HCT116 (cell line): ENCODE measurements around the gene EPHA2. TPM values are rescaled to one million over a fixed set of nuclear protein-coding genes. Genes with fewer than 3 reads are reported as not detected.
A peak's percentile ranks its signal among the peaks of the same experiment; 100 is the strongest.

Experiments
- ATAC-seq: fragments of 200-7000 bp; cut with Tn5 transposase; 2 replicates; pipeline ENCODE4 v1.9.1; 2020; ENCODE audit warnings: mild to moderate bottlenecking, moderate library complexity
- BruUV-seq: library from RNA; stranded (reverse); fragments of 400-500 nt; replicated peaks from 2 replicates; lab custom pipeline; 2021; lab: Mats Ljungman, UMichigan
- CTCF ChIA-PET: fragments of 300-600 bp; sonication (Branson Sonifier 250); formaldehyde crosslinking; loops from one replicate; lab custom pipeline; 2021; ENCODE audit warnings: antibody characterized with exemption; lab: Charles Lee
- POLR2A ChIA-PET: fragments of 300-600, 350-600 bp; sonication (Branson Sonifier 250); formaldehyde crosslinking; loops from one replicate; lab custom pipeline; 2021; ENCODE audit warnings: antibody characterized with exemption; lab: Charles Lee
- RAD21 ChIA-PET, 2 experiments: fragments of 300-600 bp; sonication (Branson Sonifier 250); formaldehyde crosslinking; loops; one replicate each; lab custom pipeline; 2023; ENCODE audit warnings: low total read pairs in 2 of 2; ENCODE audit not compliant: uncharacterized antibody in 2 of 2, unreplicated experiment in 2 of 2, low non-redundant PET in 1 of 2; lab: Charles Lee
- DNase-seq: peaks from one replicate; pipeline ENCODE4 v3.0.0-alpha.2; 2010; ENCODE audit warnings: low read depth, low spot score
- H2AFZ ChIP-seq: fragments of 200-600 bp; shearing (Covaris generic), sonication (generic); 2 replicates; pipeline ENCODE4 v1.6.1; 2017; ENCODE audit warnings: low read depth, mixed run types, mixed read lengths, antibody characterized with exemption, low read length; ENCODE audit not compliant: poor library complexity, severe bottlenecking
- H3K27ac ChIP-seq: 2 replicates; pipeline ENCODE4 v1.5.1; 2012; ENCODE audit warnings: low read depth, low read length
- H3K27me3 ChIP-seq: fragments of 200-600 bp; sonication (generic); 2 replicates; pipeline ENCODE4 v1.6.1; 2016; ENCODE audit warnings: mixed run types, low read length, mixed read lengths; ENCODE audit not compliant: insufficient read depth
- H3K36me3 ChIP-seq, 2 experiments: fragments of 200-500 bp in 1 of 2; fragments of 200-600 bp in 1 of 2; sonication (Bioruptor generic) in 1 of 2; sonication (generic) in 1 of 2; 2 replicates each; pipeline versions ENCODE4 v1.5.1 to v1.6.1; 2014 to 2016; ENCODE audit warnings: low read length in 2 of 2, inconsistent platforms in 1 of 2, mixed read lengths in 1 of 2, mixed run types in 1 of 2; ENCODE audit not compliant: insufficient read depth in 2 of 2, control insufficient read depth in 1 of 2
- H3K4me1 ChIP-seq, 2 experiments: fragments of 200-600 bp in 1 of 2; sonication (generic) in 1 of 2; 2 replicates each; pipeline versions ENCODE4 v1.5.1 to v1.6.1; 2012 to 2017; ENCODE audit warnings: low read length in 2 of 2, inconsistent platforms in 1 of 2, mild to moderate bottlenecking in 1 of 2, mixed read lengths in 1 of 2, mixed run types in 1 of 2, moderate library complexity in 1 of 2; ENCODE audit not compliant: insufficient read depth in 2 of 2, control insufficient read depth in 1 of 2
- H3K4me2 ChIP-seq: fragments of 200-600 bp; sonication (generic); 2 replicates; pipeline ENCODE4 v1.6.1; 2017; ENCODE audit warnings: mixed run types, low read length, mixed read lengths
- H3K4me3 ChIP-seq, 2 experiments: fragments of 200-600 bp in 1 of 2; sonication (generic) in 1 of 2; replicated peaks in 1 of 2; 2 replicates each; pipeline ENCODE4 v1.5.1; 2011 to 2016; ENCODE audit warnings: low read length in 2 of 2, control low read depth in 1 of 2, low read depth in 1 of 2, mild to moderate bottlenecking in 1 of 2, mixed read lengths in 1 of 2, mixed run types in 1 of 2
- H3K79me2 ChIP-seq: fragments of 200-600 bp; sonication (generic); 2 replicates; pipeline ENCODE4 v1.6.1; 2017; ENCODE audit warnings: mild to moderate bottlenecking, mixed run types, low read length, moderate library complexity, mixed read lengths; ENCODE audit not compliant: insufficient read depth
- H3K9ac ChIP-seq: fragments of 200-600 bp; sonication (generic); 2 replicates; pipeline ENCODE4 v1.6.1; 2016; ENCODE audit warnings: low read length, mixed read lengths
- H3K9me2 ChIP-seq: fragments of 200-600 bp; sonication (generic), shearing (Covaris generic); 2 replicates; pipeline ENCODE4 v1.6.1; 2017; ENCODE audit warnings: mixed run types, mild to moderate bottlenecking, moderate library complexity; ENCODE audit not compliant: insufficient read depth
- H3K9me3 ChIP-seq, 2 experiments: fragments of 200-500 bp in 1 of 2; fragments of 200-600 bp in 1 of 2; sonication (Bioruptor generic) in 1 of 2; sonication (generic) in 1 of 2; 2 replicates each; pipeline ENCODE4 v1.6.1; 2014 to 2017; ENCODE audit warnings: low read length in 2 of 2, mixed read lengths in 2 of 2, inconsistent platforms in 1 of 2, low read depth in 1 of 2, mild to moderate bottlenecking in 1 of 2, mixed run types in 1 of 2, moderate library complexity in 1 of 2; ENCODE audit not compliant: control insufficient read depth in 1 of 2, insufficient read depth in 1 of 2
- H4K20me1 ChIP-seq: fragments of 200-600 bp; sonication (generic), shearing (Covaris generic); 2 replicates; pipeline ENCODE4 v1.6.1; 2017; ENCODE audit warnings: mixed run types, mild to moderate bottlenecking, moderate library complexity; ENCODE audit not compliant: insufficient read depth
- EGR1 ChIP-seq: IDR thresholded peaks from 2 replicates; pipeline ENCODE4 v1.6.1; 2012; ENCODE audit warnings: low read depth
- POLR2AphosphoS5 ChIP-seq: IDR thresholded peaks from 2 replicates; pipeline ENCODE4 v1.6.1; 2011; ENCODE audit warnings: mild to moderate bottlenecking, low read depth, low read length, moderate library complexity
- ZNF274 ChIP-seq: fragments of 200-500 bp; sonication (Bioruptor generic); IDR thresholded peaks from 2 replicates; pipeline ENCODE4 v1.6.1; 2014; ENCODE audit warnings: mild to moderate bottlenecking, low read depth, low read length, inconsistent platforms
- intact Hi-C: fragments of 100-400 bp; cut with micrococcal nuclease; formaldehyde crosslinking; loops from 2 replicates; pipeline ENCODE4 v1.10.0; 2022
- total RNA-seq: library from RNA; stranded (reverse); gene quantifications from one replicate; pipeline ENCODE4 v1.2.1, GENCODE V29; 2021; ENCODE audit not compliant: unreplicated experiment
- TF ChIP-seq, protein P1 (sequence below), 3 experiments: fragments of 200-600 bp in 1 of 3; sonication (generic) in 1 of 3; IDR thresholded peaks in 2 of 3; conservative IDR thresholded peaks in 1 of 3; 2 replicates each; pipeline ENCODE4 v1.5.1; 2012 to 2017; ENCODE audit warnings: low read depth in 2 of 3, low read length in 2 of 3, antibody characterized with exemption in 1 of 3, borderline replicate concordance in 1 of 3, control low read depth in 1 of 3, mild to moderate bottlenecking in 1 of 3, mixed read lengths in 1 of 3, mixed run types in 1 of 3, moderate library complexity in 1 of 3; ENCODE audit not compliant: insufficient read depth in 1 of 3

Gene EPHA2
- total RNA-seq, 1 experiment from 2014 or later = 164 TPM

DNA sequence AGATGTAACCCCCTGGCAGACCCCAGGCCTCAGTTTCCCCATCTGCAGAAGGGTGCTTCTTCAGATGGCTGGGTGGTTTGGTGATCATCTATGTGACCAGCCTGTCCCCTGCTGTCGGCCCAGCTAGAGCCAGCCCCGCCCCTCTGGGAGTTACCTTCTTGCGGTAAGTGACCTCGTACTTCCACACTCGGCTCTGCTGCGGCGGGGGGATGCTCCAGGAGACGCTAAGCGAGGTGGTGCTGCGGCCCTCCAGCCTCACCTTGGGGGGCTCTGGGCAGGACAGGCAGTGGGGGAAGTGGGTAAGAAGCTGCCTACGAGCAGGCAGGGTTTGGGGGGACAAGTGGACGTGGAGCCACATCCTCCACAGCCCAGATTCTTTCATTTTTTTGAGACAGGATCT lies 20.4 kb downstream of the EPHA2 start (continued):
- no peak for TF ChIP-seq ZNF274
- TF ChIP-seq, protein P1, sequence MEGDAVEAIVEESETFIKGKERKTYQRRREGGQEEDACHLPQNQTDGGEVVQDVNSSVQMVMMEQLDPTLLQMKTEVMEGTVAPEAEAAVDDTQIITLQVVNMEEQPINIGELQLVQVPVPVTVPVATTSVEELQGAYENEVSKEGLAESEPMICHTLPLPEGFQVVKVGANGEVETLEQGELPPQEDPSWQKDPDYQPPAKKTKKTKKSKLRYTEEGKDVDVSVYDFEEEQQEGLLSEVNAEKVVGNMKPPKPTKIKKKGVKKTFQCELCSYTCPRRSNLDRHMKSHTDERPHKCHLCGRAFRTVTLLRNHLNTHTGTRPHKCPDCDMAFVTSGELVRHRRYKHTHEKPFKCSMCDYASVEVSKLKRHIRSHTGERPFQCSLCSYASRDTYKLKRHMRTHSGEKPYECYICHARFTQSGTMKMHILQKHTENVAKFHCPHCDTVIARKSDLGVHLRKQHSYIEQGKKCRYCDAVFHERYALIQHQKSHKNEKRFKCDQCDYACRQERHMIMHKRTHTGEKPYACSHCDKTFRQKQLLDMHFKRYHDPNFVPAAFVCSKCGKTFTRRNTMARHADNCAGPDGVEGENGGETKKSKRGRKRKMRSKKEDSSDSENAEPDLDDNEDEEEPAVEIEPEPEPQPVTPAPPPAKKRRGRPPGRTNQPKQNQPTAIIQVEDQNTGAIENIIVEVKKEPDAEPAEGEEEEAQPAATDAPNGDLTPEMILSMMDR (IDR thresholded peaks at IDR 0.05 in 2 of 3, conservative IDR thresholded peaks at IDR 0.05 in 1 of 3; ENCODE audit: borderline replicate concordance in 1 of 3, insufficient read depth in 1 of 3, low read depth in 2 of 3, low read length in 2 of 3) = no peak

DNA sequence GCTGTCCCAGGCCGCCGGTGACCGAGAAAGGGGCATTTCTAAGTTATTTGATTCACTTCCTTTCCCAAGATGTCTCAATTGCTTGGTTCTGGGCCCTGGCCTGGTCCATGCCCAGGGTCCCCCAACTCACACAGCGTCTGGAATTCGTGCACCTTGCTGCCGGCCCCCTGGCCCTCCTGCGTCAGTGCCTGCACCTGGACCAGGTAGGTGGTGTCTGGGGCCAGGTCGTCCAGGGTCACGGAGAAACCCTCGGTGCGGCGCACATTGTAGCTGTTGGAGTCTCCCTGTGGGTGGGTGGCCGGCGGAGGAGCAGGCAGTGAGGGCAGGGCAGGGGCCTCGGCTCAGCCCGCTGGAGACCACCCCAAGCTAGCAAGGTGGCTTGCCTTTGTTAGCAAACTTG lies 21.0 kb downstream of the EPHA2 start:
- intact Hi-C loops = no loop called here
- Histone ChIP-seq H3K9ac (no peak overlapping the region), H3K4me1 (peaks cover 15 to 16% of the 10 kb centered on the region in 2 experiments), H3K36me3 (peaks cover 66 to 86% of the 10 kb centered on the region in 2 experiments)
- CTCF ChIA-PET = interaction anchor here (1.3 kb wide), 1 partner anchor 52 kb away, joined by 3 read pairs; no protein-coding TSS in a partner anchor
- ATAC-seq (no peak), DNase-seq (no peak)
- peak; percentile 9; the same call in 1 of the 2 replicates for TF ChIP-seq POLR2AphosphoS5
- TF ChIP-seq EGR1 = no peak
- TF ChIP-seq, all 23 proteins: peak for 1
- H2AFZ ChIP-seq = no peak overlapping the region
- peaks cover 26% of the 10 kb centered on the region; the same call in 1 of the 2 replicates for H4K20me1 ChIP-seq
- H3K27ac ChIP-seq = no peak overlapping the region
- H3K4me3 ChIP-seq = no peak overlapping the region
- POLR2A ChIA-PET = no interaction called here
- BruUV-seq = no TSS peak
- H3K79me2 ChIP-seq = peaks cover 91% of the 10 kb centered on the region
- H3K4me2 ChIP-seq = no peak overlapping the region
- H3K27me3 ChIP-seq = no peaks in the 10 kb centered on the region
- RAD21 ChIA-PET = no interaction called here
- H3K9me2 ChIP-seq = no peaks in the 10 kb centered on the region
- no peaks in the 10 kb centered on the region for H3K9me3 ChIP-seq
